Heart left ventricle (tissue), 16 donors: ENCODE measurements around the gene FLT4. TPM values are rescaled to one million over a fixed set of nuclear protein-coding genes. Genes with fewer than 3 reads are reported as not detected.

Experiments used
- ATAC-seq, 4 donors: fragments of 200-7000 bp; cut with Tn5 transposase; one replicate each; pipeline ENCODE4 v1.9.1; 2020 to 2022; ENCODE audit warnings: moderate library complexity in 4 of 4, mild to moderate bottlenecking in 3 of 4, moderate number of reproducible peaks in 1 of 4
- DNase-seq, 5 donors: peaks; one replicate each; pipeline ENCODE4 v3.0.0-alpha.2; 2020
- H3K27ac ChIP-seq, 12 donors: fragments of 200-600 bp; sonication (generic) in 4 of 12; one replicate each; pipeline versions ENCODE4 v1.5.0 to v1.8.0; 2016 to 2022; ENCODE audit warnings: mild to moderate bottlenecking in 2 of 12
- H3K27me3 ChIP-seq, 9 donors: fragments of 200-600 bp; sonication (generic) in 2 of 9; one replicate each; pipeline versions ENCODE4 v1.5.1 to v1.8.0; 2016 to 2022; ENCODE audit warnings: mild to moderate bottlenecking in 3 of 9
- H3K36me3 ChIP-seq, 9 donors: fragments of 200-600 bp; sonication (generic) in 2 of 9; one replicate each; pipeline versions ENCODE4 v1.5.0 to v1.8.0; 2018 to 2022; ENCODE audit warnings: mild to moderate bottlenecking in 2 of 9
- H3K4me1 ChIP-seq, 12 donors: fragments of 200-600 bp; sonication (generic) in 4 of 12; one replicate each; pipeline versions ENCODE4 v1.5.0 to v1.8.0; 2016 to 2022; ENCODE audit warnings: mild to moderate bottlenecking in 3 of 12
- H3K4me3 ChIP-seq, 12 donors: fragments of 200-600 bp; sonication (generic) in 4 of 12; one replicate each; pipeline versions ENCODE4 v1.5.0 to v1.8.0; 2017 to 2022; ENCODE audit warnings: mild to moderate bottlenecking in 9 of 12, moderate library complexity in 4 of 12
- H3K9me3 ChIP-seq, 12 donors: fragments of 200-600 bp; sonication (generic) in 4 of 12; one replicate each; pipeline versions ENCODE4 v1.5.0 to v1.8.0; 2016 to 2022; ENCODE audit warnings: mild to moderate bottlenecking in 1 of 12
- POLR2A ChIP-seq, 2 donors: fragments of 450-650 bp; IDR thresholded peaks; one replicate each; pipeline ENCODE4 v1.6.1; 2017; ENCODE audit warnings: antibody characterized with exemption in 2 of 2, mild to moderate bottlenecking in 2 of 2, moderate library complexity in 2 of 2
- WGBS, 4 donors: extraction: QIAGEN DNeasy Blood & Tissue Kit in 2 of 4; methylation state at CpG; one replicate each; pipeline versions ENCODE4 v1.1.5 to v1.1.7; 2013 to 2018; 5-methylcytosine and 5-hydroxymethylcytosine counted together
- intact Hi-C, 10 donors: fragments of 100-400 bp; cut with DNase I; formaldehyde crosslinking; loops; one replicate each; pipeline versions ENCODE4 v1.11.1 to v1.14.2; 2022
- polyA plus RNA-seq, 2 donors: library from polyadenylated mRNA; stranded (reverse); fragments of 200-250 nt; gene quantifications; one replicate each; pipeline ENCODE4 v1.2.3, GENCODE V29; 2013
- total RNA-seq, 9 donors: library from RNA; depleted of rRNA in 2 of 9; stranded (reverse); fragments of >200 nt in 2 of 9; fragmentation: NEBNext Ultra II Directional in 3 of 9; extraction: Animal tissue kit (Norgen Biotek cat#: 25700) in 3 of 9; gene quantifications; one replicate each; pipeline versions ENCODE4 v1.1.0 to v1.2.4, GENCODE V29; 2016 to 2023
- TF ChIP-seq, protein P1 (sequence below), 12 donors: fragments of 200-600 bp; sonication (generic) in 4 of 12; IDR thresholded peaks; one replicate each; pipeline versions ENCODE4 v1.5.0 to v1.8.0; 2018 to 2022; ENCODE audit warnings: antibody characterized with exemption in 12 of 12, mild to moderate bottlenecking in 5 of 12
- donor health status: ischemic (EF 13 %, LVEDD 7.1; RV severe dilation, severe dysfunction).
- donor health status: healthy with polysubstance abuse.
- donor health status: DM: no; HTN: yes; CAD: no.
- donor health status: DM: no; HTN: no; CAD: no.
- donor health status: ischemic (EF 25% LVEDD 6.9; RV normal size, moderate dysfunction).
- donor health status: ischemic (EF 25% LVEDD 5.7; RV mildly dilated, moderate dysfunction).
- donor health status: healthy.
- donor health status: DM: yes; HTN: yes; CAD: no.
- donor health status: ischemic (EF 35%, LVEDD 5.7; RV mildly dilated, moderate dysfunction).
- donor health status: nonischemic (EF 11% LVEDD 7.7; RV severe dilation, severe dysfunction).
- donor health status: DM: yes; HTN: yes; CAD: no.
- donor health status: PGD.
- donor health status: ischemic (EF 29% LVEDD 5.4; RV normal size, mild dysfunction).
- donor health status: nonischemic (EF 23%, LVEDD 6.1; RV moderate dilation, normal function).

Gene FLT4
- total and polyA plus RNA-seq, 11 donors, result 2.1 to 13.7 (median 6.3) TPM

DNA sequence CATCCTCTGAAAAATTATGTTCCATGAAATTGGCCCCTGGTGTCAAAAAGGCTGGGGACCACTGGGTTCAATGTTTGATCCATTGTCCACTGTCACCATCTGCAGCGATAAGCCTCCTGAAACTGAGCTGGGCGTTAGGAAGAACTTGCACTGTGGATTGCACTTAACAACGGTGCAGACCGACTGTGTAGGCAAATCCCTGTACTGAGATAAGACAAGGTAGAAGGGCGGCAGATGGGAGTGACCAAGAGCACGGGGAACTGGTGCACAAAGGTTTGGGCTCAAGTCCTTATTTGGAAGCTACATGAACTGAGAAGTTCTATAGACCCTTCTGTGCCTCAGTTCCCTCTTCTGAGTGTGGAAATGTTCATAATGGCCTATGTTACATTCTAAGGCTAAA, 41.6 kb upstream of the FLT4 start:
- Histone ChIP-seq H3K27ac (no peak overlapping the region), H3K36me3 (no peaks in the 10 kb centered on the region), H3K27me3 (peaks cover 0 to 45% (median 4%) of the 10 kb centered on the region in 9 donors), H3K4me3 (no peak overlapping the region), H3K4me1 (no peaks in the 10 kb centered on the region), H3K9me3 (peaks cover 0 to 10% (median 2%) of the 10 kb centered on the region in 12 donors)
- no peak for TF ChIP-seq POLR2A (IDR thresholded peaks at IDR 0.05)
- TF ChIP-seq, protein P1, sequence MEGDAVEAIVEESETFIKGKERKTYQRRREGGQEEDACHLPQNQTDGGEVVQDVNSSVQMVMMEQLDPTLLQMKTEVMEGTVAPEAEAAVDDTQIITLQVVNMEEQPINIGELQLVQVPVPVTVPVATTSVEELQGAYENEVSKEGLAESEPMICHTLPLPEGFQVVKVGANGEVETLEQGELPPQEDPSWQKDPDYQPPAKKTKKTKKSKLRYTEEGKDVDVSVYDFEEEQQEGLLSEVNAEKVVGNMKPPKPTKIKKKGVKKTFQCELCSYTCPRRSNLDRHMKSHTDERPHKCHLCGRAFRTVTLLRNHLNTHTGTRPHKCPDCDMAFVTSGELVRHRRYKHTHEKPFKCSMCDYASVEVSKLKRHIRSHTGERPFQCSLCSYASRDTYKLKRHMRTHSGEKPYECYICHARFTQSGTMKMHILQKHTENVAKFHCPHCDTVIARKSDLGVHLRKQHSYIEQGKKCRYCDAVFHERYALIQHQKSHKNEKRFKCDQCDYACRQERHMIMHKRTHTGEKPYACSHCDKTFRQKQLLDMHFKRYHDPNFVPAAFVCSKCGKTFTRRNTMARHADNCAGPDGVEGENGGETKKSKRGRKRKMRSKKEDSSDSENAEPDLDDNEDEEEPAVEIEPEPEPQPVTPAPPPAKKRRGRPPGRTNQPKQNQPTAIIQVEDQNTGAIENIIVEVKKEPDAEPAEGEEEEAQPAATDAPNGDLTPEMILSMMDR (IDR thresholded peaks at IDR 0.05), result no peak
- DNase-seq (no peak), ATAC-seq (no peak)
- intact Hi-C loops, result no loop called here
- 50 to 70% (median 59%) methylated on average over 6 of the region's 6 CpGs for WGBS, 4 donors

DNA sequence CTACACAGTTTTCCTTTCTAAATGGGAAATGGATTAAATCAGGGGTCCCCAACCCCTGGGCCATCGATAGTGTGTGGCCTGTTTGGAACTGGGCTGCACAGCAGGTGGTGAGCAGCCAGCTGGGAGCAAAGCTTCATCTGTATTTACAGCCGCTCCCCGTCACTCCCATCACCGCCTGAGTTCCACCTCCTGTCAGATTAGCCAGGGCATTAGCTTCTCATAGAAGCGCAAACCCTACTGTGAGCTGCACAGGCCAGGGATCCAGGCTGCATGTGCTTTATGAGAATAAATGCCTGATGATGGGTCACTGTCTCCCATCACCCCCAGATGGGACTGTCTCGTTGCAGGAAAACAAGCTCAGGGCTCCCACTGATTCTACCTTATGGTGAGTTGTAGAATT, 41.2 kb upstream of the FLT4 start:
- H3K27me3 ChIP-seq, result peaks cover 0 to 48% (median 4%) of the 10 kb centered on the region in 9 donors
- WGBS, 4 donors, result 33 to 51% (median 42%) methylated on average over 6 of the region's 6 CpGs
- no peak overlapping the region for H3K27ac ChIP-seq
- H3K4me3 ChIP-seq, result no peak overlapping the region
- H3K9me3 ChIP-seq, result peaks cover 0 to 5% (median 0%) of the 10 kb centered on the region in 12 donors
- intact Hi-C loops, result no loop called here
- H3K4me1 ChIP-seq, result no peaks in the 10 kb centered on the region
- no peaks in the 10 kb centered on the region for H3K36me3 ChIP-seq
- ATAC-seq, result no peak
- no peak for TF ChIP-seq POLR2A (IDR thresholded peaks at IDR 0.05)
- TF ChIP-seq, protein P1 (IDR thresholded peaks at IDR 0.05), result no peak
- no peak for DNase-seq

DNA sequence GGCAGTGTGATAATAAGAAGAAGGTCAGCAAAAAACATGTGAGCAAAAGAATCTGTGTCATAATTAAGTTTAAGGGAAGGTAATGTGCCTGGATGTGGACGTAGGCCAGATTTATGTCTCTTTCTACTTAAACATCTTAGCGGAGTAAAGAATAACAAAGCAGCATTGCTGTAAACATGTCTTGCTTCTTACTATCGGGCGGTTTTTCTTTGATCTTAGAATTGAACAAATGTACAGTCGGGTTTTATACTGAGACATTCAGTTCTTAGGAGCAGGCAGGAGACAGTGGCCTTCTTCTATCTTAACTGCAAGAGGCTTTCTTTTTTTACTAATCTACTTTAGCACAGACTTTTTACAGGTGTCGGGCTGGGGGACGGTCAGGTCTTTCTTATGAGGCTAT, 40.4 kb upstream of the FLT4 start:
- no peak for TF ChIP-seq POLR2A (IDR thresholded peaks at IDR 0.05)
- TF ChIP-seq, protein P1 (IDR thresholded peaks at IDR 0.05), result no peak
- Histone ChIP-seq H3K9me3 (no peaks in the 10 kb centered on the region), H3K27me3 (peaks cover 0 to 55% (median 7%) of the 10 kb centered on the region in 9 donors), H3K36me3 (no peaks in the 10 kb centered on the region), H3K4me3 (no peak overlapping the region), H3K4me1 (no peaks in the 10 kb centered on the region), H3K27ac (peak overlapping the region in 1 of 12 donors; percentile 19)
- 76 to 81% (median 79%) methylated on average over 7 of the region's 7 CpGs for WGBS, 4 donors
- intact Hi-C loops, result no loop called here
- DNase-seq (no peak), ATAC-seq (no peak)

DNA sequence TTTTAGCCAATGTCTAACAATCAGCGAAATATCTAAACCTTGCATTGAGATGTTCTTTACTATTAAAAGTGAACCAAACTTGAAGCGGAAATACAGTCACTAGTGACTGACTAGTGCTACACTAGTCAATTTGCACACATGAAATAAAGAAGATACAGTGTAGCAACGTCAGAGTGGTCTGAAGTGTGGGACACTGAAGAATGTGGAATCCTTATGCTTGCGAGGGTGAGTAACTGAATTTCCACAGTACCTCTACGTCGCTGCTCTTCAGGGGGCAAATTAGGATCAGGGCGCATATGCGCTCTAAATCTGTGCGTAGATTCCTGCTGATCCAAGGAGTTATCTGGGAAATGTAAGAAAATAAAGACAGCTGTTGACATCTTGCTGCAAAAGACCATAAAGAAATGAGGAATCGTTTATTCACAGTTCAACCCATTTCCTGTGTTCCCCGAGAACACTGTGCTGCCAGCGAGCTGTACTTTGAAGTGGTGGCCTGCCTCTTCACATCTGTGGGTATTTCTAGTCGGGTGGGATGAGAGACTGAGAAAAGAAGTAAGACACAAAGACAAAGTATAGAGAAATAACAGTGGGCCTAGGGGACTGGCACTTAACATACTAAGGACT, 39.8 kb upstream of the FLT4 start:
- TF ChIP-seq, protein P1 (IDR thresholded peaks at IDR 0.05), result no peak
- TF ChIP-seq POLR2A (IDR thresholded peaks at IDR 0.05), result no peak
- Histone ChIP-seq H3K27me3 (peaks cover 0 to 61% (median 9%) of the 10 kb centered on the region in 9 donors), H3K9me3 (no peaks in the 10 kb centered on the region), H3K4me3 (no peak overlapping the region), H3K4me1 (no peaks in the 10 kb centered on the region), H3K36me3 (no peaks in the 10 kb centered on the region), H3K27ac (peak overlapping the region in 1 of 12 donors; percentile 19)
- WGBS, 4 donors, result 53 to 56% (median 55%) methylated on average over 13 of the region's 13 CpGs
- intact Hi-C loops, result no loop called here
- no peak for ATAC-seq
- no peak for DNase-seq
